ENCODE measurements around the gene GCSH. TPM values are rescaled to one million over a fixed set of nuclear protein-coding genes. Genes with fewer than 3 reads are reported as not detected.
A peak's percentile ranks its signal among the peaks of the same experiment; 100 is the strongest.

GCSH gene
- polyA plus RNA-seq, 2 of the 4 experiments (the other 2 are of a cell fraction): 73.5 to 76.4 TPM

DNA sequence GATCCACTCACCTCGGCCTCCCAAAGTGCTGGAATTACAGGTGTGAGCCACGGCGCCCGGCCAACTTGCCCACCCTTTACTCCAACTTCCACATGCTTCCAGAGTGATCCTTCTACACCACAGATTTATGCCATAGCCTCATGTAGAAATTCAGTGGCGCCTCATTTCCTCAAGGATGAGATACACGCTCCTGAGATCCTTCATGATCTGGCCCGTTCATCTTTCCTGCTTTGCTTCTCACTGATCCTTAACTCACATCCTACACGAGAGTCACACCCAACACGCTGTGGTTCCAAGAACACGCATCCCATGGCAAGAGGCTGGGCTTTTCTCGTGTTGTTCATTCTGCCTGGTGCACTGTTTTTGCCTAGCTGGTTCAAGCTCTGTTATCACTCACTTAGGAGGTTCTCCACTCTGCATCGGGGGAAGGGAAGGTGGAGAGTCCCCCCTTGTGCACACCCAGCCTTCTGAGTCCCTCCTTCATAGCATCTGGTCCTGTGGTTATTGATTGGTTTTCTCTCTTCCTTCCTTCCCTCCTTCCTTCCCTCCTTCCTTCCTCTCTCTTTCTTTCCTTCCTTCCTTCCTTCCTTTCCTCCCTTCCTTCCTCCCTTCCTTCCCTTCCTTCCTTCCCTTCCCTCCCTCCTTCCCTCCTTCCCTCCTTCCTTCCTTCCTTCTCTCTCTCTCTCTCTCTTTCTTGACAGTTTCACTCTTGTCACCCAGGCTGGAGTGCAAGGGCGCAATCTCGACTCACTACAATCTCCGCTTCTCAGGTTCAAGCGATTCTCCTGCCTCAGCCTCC lies 32.7 kb upstream of the GCSH start:
- WGBS (ENCODE audit: missing lambda C conversion rate): 84% methylated on average over 16 of the region's 16 CpGs
- Histone ChIP-seq H3K4me2 (no peak overlapping the region), H3K9me3 (no peaks in the 10 kb centered on the region), H3K27ac (no peak overlapping the region), H3K4me3 (no peak overlapping the region), H3K4me1 (no peaks in the 10 kb centered on the region)
- DNase-seq (ENCODE audit: low read depth in 1 of 2, low spot score in 1 of 2) (no peak), FAIRE-seq (no peak), ATAC-seq (no peak)
- ChIA-PET POLR2A (no interaction called here), CTCF (interaction anchor here (1.1 kb wide), 1 partner anchor 12 kb away, joined by 3 read pairs; no protein-coding TSS in a partner anchor)
- TF ChIP-seq CBX2 (IDR thresholded peaks at IDR 0.05; ENCODE audit: borderline replicate concordance, low read depth) (no peak), HDAC2 (IDR thresholded peaks at IDR 0.05) (no peak), FOSB (CRISPR knock-in tag; IDR thresholded peaks at IDR 0.05) (no peak), ZNF302 (CRISPR knock-in tag; IDR thresholded peaks at IDR 0.05) (no peak), ZFP36 (IDR thresholded peaks at IDR 0.05; ENCODE audit: borderline replicate concordance, partially characterized antibody) (no peak), RAD21 (conservative IDR thresholded peaks at IDR 0.05 in 1 of 2, IDR thresholded peaks at IDR 0.05 in 1 of 2) (no peak), POLR2A (IDR thresholded peaks at IDR 0.05; ENCODE audit: low read length) (no peak), EHMT2 (IDR thresholded peaks at IDR 0.05; ENCODE audit: low read depth) (no peak), MYC (IDR thresholded peaks at IDR 0.05; ENCODE audit: borderline replicate concordance, low read length) (no peak)

DNA sequence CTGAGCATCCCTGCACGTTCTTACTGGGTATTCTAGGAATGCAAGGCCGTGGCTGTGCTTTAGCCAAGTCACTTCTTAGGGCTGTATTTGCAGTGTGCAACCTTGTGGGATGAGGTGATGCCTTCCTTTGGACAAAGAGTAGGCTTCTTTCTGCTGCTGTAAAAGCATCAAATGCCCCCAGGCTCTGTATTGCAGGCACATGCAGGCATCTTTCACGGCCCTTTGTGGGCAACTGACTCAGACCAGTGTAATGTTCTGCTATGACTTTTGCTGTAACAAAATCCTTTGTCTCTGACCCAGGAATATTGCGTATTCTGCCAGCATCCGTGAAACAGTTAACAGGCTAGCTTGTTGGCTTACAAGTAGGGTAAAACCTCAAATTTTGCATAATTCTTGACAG lies 30.9 kb upstream of the GCSH start:
- no peak overlapping the region for H3K4me3 ChIP-seq
- 56% methylated on average over 5 of the region's 5 CpGs for WGBS (ENCODE audit: missing lambda C conversion rate)
- POLR2A ChIA-PET: no interaction called here
- H3K4me1 ChIP-seq: no peaks in the 10 kb centered on the region
- H3K4me2 ChIP-seq: no peak overlapping the region
- no peak overlapping the region for H3K27ac ChIP-seq
- no peaks in the 10 kb centered on the region for H3K9me3 ChIP-seq
- CTCF ChIA-PET: no interaction called here
- DNase-seq (ENCODE audit: low read depth in 1 of 2, low spot score in 1 of 2): no peak
- no peak for FAIRE-seq
- peak; percentile 26; a peak in 1 of 6 replicates for ATAC-seq
- no peak for TF ChIP-seq MYC (IDR thresholded peaks at IDR 0.05; ENCODE audit: borderline replicate concordance, low read length)
- TF ChIP-seq NPAS2 (CRISPR knock-in tag; IDR thresholded peaks at IDR 0.05; ENCODE audit: borderline replicate concordance): no peak
- TF ChIP-seq, protein P1, sequence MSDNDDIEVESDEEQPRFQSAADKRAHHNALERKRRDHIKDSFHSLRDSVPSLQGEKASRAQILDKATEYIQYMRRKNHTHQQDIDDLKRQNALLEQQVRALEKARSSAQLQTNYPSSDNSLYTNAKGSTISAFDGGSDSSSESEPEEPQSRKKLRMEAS (IDR thresholded peaks at IDR 0.05): no peak
- TF ChIP-seq, protein P2, sequence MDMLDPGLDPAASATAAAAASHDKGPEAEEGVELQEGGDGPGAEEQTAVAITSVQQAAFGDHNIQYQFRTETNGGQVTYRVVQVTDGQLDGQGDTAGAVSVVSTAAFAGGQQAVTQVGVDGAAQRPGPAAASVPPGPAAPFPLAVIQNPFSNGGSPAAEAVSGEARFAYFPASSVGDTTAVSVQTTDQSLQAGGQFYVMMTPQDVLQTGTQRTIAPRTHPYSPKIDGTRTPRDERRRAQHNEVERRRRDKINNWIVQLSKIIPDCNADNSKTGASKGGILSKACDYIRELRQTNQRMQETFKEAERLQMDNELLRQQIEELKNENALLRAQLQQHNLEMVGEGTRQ (IDR thresholded peaks at IDR 0.05): no peak
- TF ChIP-seq, protein P3, sequence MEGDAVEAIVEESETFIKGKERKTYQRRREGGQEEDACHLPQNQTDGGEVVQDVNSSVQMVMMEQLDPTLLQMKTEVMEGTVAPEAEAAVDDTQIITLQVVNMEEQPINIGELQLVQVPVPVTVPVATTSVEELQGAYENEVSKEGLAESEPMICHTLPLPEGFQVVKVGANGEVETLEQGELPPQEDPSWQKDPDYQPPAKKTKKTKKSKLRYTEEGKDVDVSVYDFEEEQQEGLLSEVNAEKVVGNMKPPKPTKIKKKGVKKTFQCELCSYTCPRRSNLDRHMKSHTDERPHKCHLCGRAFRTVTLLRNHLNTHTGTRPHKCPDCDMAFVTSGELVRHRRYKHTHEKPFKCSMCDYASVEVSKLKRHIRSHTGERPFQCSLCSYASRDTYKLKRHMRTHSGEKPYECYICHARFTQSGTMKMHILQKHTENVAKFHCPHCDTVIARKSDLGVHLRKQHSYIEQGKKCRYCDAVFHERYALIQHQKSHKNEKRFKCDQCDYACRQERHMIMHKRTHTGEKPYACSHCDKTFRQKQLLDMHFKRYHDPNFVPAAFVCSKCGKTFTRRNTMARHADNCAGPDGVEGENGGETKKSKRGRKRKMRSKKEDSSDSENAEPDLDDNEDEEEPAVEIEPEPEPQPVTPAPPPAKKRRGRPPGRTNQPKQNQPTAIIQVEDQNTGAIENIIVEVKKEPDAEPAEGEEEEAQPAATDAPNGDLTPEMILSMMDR (IDR thresholded peaks at IDR 0.05): no peak
- TF ChIP-seq, protein P4, sequence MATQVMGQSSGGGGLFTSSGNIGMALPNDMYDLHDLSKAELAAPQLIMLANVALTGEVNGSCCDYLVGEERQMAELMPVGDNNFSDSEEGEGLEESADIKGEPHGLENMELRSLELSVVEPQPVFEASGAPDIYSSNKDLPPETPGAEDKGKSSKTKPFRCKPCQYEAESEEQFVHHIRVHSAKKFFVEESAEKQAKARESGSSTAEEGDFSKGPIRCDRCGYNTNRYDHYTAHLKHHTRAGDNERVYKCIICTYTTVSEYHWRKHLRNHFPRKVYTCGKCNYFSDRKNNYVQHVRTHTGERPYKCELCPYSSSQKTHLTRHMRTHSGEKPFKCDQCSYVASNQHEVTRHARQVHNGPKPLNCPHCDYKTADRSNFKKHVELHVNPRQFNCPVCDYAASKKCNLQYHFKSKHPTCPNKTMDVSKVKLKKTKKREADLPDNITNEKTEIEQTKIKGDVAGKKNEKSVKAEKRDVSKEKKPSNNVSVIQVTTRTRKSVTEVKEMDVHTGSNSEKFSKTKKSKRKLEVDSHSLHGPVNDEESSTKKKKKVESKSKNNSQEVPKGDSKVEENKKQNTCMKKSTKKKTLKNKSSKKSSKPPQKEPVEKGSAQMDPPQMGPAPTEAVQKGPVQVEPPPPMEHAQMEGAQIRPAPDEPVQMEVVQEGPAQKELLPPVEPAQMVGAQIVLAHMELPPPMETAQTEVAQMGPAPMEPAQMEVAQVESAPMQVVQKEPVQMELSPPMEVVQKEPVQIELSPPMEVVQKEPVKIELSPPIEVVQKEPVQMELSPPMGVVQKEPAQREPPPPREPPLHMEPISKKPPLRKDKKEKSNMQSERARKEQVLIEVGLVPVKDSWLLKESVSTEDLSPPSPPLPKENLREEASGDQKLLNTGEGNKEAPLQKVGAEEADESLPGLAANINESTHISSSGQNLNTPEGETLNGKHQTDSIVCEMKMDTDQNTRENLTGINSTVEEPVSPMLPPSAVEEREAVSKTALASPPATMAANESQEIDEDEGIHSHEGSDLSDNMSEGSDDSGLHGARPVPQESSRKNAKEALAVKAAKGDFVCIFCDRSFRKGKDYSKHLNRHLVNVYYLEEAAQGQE (IDR thresholded peaks at IDR 0.05): no peak
- no peak for TF ChIP-seq POLR2A (IDR thresholded peaks at IDR 0.05; ENCODE audit: low read length)
- TF ChIP-seq KDM1A (IDR thresholded peaks at IDR 0.05; ENCODE audit: low read depth): no peak
- no peak for TF ChIP-seq RFX5 (IDR thresholded peaks at IDR 0.05)
- no peak for TF ChIP-seq PHF8 (IDR thresholded peaks at IDR 0.05; ENCODE audit: borderline replicate concordance, low read depth)
- TF ChIP-seq JUN (IDR thresholded peaks at IDR 0.05): no peak
- TF ChIP-seq, protein P5, sequence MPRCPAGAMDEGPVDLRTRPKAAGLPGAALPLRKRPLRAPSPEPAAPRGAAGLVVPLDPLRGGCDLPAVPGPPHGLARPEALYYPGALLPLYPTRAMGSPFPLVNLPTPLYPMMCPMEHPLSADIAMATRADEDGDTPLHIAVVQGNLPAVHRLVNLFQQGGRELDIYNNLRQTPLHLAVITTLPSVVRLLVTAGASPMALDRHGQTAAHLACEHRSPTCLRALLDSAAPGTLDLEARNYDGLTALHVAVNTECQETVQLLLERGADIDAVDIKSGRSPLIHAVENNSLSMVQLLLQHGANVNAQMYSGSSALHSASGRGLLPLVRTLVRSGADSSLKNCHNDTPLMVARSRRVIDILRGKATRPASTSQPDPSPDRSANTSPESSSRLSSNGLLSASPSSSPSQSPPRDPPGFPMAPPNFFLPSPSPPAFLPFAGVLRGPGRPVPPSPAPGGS (IDR thresholded peaks at IDR 0.05): no peak
- no peak for TF ChIP-seq ZNF302 (CRISPR knock-in tag; IDR thresholded peaks at IDR 0.05)
- no peak for TF ChIP-seq CHD2 (IDR thresholded peaks at IDR 0.05; ENCODE audit: low read length, partially characterized antibody)
- no peak for TF ChIP-seq TFCP2L1 (CRISPR knock-in tag; IDR thresholded peaks at IDR 0.05)
